Stimulated activated CD4-positive, alpha-beta T cell treated with anti-CD3 and anti-CD28 coated beads, Interleukin-4, amount 100 ng/mL, for 4 hours (primary cell): ENCODE data around the gene SNX33.
"Not testable (repeated sequence)": the region's sequence is repeated elsewhere in the genome, so short reads cannot be mapped to it uniquely, and the experiment has no call there.

Source experiments
- DNase-seq, 2 experiments: peaks; one replicate each; pipeline ENCODE4 v3.0.0-alpha.2; 2020

SNX33 gene

GRCh38 chr15:75647370-75648155, at the start of gene SNX33:
Gene SNX33, plus strand, starts transcription at chr15:75647912. Its CDS starts 1,191 bp downstream, at chr15:75649103.
- DNase-seq: peak; percentile 54 to 71

GRCh38 chr15:75598361-75598760, 49.4 kb upstream of the SNX33 start:
- no peak for DNase-seq

- no peak for DNase-seq
These were observed 48.3 kb upstream of the SNX33 start for GRCh38 chr15:75599401-75599800.

- DNase-seq: no peak
These were observed 41.7 kb upstream of the SNX33 start for GRCh38 chr15:75606026-75606425.

DNA sequence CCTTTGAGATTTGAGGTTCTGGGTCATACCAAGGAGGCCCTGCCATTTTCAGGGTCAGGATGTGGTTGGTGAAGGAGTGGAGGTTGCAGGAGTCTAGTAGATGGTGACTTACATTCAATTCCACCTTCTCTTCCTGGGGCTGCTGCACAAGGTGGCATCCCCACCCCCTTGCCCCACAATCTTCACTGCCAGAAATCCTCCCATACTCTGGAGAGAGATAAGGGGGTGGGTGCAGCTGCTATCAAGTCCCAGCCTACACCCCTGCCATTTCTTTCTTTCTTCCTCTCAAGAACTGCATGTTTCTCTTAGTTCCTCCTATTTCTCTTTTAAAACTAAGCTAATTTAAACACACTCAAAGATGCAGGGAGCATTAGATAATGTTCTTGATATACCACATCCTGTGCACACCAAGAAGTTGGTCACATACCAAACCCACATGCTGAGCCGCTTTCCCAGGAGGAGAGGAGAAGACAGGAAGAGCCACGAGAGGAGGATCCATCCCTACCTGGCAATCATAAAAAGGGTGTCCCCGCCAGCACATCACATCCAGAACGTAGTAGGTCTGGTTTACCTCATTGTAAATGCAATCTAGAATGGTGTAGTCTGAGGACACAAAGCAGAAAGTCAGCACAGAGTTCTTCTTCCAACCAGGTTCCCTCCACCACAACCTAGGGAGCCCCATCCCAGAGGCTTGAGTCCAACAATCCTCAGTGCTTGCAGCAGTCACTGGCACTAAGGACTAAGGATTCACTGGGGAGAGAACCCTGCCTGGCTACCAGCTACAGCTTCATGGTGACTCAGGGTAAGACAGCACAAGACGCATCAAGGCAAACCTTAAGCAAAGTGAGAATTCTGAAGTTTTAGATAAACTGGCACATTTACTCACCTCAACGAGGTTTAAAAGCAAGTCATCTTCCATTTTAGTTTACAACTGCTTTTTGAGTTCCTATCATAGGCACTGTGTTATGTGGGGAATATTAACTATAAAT, 40.7 kb upstream of the SNX33 start:
- no peak for DNase-seq

- no peak for DNase-seq
These were observed 30.9 kb upstream of the SNX33 start for GRCh38 chr15:75616766-75617165.

- no peak for DNase-seq
These were observed 27.5 kb upstream of the SNX33 start for GRCh38 chr15:75620058-75620820.

DNA sequence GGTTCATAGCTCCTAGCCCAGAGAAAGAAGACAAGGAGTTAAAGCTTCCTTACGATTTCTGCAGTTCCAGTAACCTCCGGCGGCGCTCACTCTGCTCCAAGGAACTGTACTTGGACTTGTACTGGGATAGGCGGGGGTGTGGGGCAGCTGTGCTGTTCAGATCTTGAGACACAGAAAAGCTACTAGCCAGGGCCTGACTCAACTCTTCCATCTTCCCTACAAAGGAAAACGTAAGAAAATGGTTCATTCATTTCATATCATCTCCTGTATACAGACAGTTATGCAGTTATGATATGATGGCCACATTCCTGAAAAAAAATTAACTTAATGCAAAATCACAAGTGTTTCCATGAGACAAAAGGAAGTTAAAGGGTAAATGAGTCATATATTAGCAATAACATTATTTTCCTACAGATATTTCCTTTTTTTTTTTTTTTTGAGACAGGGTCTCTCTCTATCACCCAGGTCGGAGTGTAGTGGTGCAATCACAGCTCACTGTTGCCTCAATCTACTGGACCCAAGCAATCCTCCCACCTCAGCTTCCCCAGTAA, 26.8 kb upstream of the SNX33 start:
- DNase-seq: peak in 1 of 2 experiments; percentile 25

DNA sequence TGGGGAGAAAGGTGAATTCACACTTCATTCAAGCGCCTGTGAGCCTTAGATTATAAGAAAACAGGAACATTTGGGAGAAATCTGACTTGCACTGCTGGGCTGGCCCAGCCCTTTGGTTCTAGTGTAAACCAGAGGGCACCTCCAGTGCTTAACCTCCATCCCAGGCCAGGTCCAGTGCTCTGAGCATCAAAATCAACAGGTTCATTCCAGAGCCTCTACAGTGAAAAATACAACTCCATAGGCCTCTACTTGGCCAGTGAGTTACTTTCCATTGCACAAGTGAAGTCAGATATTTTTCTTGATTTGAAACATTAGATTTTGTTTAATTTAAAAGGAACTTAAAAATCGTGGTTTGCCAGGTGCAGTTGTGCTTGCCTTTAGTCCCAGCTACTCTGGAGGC, 25.2 kb upstream of the SNX33 start:
- DNase-seq: no peak

DNA sequence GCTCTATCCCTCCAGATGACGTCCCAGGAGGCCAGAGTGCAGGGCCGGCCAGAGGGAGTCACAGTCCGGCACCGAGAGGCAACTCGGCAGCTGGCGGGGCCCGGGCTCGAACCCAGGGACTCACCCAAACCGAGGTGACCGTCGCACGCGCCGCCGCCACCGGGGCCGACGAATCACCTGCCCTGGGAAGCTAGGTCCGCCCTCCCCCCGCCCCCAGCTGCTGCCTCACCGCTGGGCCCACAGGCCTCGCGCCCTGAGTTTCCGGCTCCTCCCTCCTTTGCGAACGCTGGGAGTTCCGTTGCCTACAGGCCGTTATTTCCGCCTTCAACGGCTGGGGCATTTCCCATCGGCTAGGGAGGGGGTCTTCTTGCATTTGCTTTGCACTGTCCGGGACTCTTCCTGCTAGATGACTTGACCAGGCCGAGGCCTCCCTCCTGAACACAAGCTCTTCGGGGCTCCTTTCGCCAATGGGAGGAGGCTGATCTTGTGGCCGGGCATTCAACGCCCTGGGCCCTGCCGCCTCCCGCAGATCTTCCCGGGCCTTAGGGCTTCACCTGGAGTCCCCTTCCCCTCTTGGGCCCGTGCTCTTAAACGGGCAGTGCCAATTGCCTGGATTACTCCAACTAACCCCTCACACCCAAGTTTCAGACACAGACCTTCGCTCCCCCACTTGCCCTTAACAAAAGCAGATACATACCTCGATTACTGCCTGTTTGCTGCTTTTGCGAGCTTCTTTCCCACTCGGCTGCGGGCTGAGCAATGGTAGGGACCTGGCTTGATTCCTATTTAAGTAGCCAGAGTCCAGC, 22.0 kb upstream of the SNX33 start, which contains the start of gene SNUPN:
TSS of gene SNUPN (minus strand) at position 184 of the 806 bp plus-strand sequence. CDS start 4,674 bp downstream, outside the sequence.
- DNase-seq: peak; percentile 92 to 93

DNA sequence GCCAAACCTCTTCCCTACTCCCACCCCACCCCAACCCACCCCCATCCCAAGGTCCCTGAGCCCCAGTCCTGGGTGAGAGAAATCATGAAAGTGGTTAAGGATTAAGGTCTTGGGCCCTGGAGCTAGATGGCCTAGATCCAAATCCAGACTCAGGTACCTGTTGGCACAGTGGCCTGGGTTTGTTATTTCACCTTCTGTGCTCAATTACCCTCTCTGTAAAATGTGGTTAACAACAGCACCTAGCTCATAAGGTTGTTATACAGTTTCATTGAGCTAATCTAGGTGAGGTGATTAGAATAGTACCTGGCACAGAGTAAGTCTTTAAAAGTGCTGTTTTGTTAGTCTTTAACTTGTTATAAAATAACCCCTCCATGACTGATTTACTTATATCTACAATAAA, 15.8 kb upstream of the SNX33 start:
- no peak for DNase-seq

GRCh38 chr15:75633922-75634321, 13.8 kb upstream of the SNX33 start:
- DNase-seq: not testable (repeated sequence)

GRCh38 chr15:75636026-75636425, 11.7 kb upstream of the SNX33 start:
- DNase-seq: no peak

- no peak for DNase-seq
These were observed 10.3 kb upstream of the SNX33 start for GRCh38 chr15:75637245-75638009.

- no peak for DNase-seq
These were observed 8.5 kb upstream of the SNX33 start for GRCh38 chr15:75639191-75639708.

DNA sequence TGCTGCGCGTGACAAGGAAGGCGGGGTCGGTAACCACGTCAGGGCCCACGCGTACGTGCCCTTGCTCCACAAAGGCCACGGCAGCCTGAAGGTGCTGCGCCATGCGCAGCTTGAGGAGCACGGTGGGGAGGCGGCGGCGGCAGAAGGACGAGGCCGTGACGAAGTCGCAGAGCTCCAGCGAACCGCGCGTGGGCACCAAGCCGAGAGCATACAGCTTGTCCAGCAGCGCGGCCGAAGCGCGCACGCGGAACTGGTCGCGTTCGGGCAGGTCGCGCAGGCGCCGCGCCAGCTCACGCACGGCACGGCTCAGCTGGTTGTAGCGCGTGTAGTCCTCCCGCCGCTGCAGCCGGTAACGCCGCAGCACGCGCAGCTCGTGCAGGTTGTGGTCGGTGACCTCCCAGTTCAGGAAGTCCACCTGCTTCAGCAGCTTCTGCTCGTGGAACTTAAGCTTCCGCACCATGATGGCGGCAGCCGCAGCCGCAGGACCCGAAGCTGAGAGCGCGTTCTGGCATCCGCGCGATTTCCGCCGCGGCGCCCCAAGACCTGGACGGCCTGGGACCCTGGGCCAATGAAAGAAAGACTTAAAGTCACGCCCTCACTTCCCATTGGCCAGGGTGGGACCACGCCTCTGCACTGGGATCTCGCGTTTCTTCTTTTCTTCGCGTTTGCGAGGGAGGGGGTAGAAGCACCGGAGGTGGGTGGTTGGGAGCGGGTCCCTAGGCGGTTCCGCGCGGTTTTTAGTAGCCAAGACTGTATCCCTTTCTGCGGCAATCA, 7.8 kb upstream of the SNX33 start, which contains the start of gene IMP3:
TSS of gene IMP3 (minus strand) at position 516 of the 774 bp plus-strand sequence. CDS start at position 460, 56 bp downstream.
- DNase-seq: peak; percentile 84 to 94

GRCh38 chr15:75640483-75641178, 7.1 kb upstream of the SNX33 start:
- peak; percentile 35 to 57 for DNase-seq

DNA sequence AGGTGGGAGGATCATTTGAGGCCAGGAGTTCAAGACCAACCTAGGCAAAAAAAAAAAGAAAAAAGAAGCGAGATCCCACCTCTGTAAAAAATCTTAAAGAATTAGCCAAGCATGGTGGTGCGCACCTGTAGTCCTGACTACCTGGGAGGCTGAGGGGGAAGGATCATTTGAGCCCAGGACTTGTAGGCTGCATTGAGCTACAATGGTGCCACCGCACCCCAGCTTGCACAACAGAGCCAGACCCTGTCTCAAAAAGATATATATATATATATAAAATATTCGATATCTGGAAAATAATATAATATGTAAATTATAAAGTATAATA, 6.6 kb upstream of the SNX33 start:
- no peak for DNase-seq

DNA sequence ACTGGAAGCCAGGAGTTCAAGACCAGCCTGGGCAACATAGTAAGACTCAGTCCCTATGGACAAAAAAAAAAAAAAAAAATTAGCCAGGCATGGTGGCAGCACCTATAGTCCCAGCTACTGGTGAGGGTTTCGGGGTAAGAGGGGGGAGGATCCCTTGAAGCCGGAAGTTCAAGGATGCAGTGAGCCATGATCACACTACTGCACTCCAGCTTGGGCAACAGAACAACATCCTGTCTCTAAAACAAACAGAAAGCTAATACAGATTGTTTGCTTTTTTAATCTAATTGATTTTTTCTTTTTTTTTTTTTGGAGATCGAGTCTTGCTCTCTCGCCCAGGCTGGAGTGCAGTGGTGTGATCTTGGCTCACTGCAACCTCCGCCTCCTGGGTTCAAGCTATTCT, 6.1 kb upstream of the SNX33 start:
- no peak for DNase-seq
